ENCODE results near the gene ANXA11. TPM values are rescaled to one million over a fixed set of nuclear protein-coding genes. Genes with fewer than 3 reads are reported as not detected.
A peak's percentile ranks its signal among the peaks of the same experiment; 100 is the strongest.

ANXA11 gene
- total and polyA plus RNA-seq, 12 donors = 39.0 to 249 (median 73.2) TPM

DNA sequence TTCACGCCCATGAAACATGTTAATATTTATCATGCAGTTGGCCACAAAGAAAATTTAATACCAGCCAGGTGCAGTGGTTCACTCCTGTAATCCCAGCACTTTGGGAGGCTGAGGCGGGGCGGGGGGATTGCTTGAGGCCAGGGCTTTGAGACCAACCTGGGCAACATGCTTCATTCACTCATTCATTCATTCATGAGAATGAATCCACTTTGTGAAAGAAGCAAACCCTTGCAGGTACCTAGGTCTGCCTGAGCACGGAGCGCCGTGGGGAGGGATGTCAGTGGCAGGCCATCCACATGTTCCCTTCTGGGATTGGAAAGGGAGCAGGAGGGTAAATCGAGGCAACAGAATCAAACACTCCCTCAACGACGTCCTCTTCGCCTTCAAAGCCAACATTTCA lies 4.7 kb downstream of the ANXA11 start:
- Histone ChIP-seq H3K9me3 (replicated peaks in 1 of 3) (no peaks in the 10 kb centered on the region), H3K36me3 (replicated peaks in 1 of 2) (no peaks in the 10 kb centered on the region), H3K4me1 (replicated peaks in 1 of 2) (peaks cover 9 to 42% of the 10 kb centered on the region in 2 donors), H3K27me3 (no peaks in the 10 kb centered on the region), H3K27ac (peak overlapping the region in 4 of 5 donors; percentile 31 to 77 (median 59)), H3K4me3 (no peak overlapping the region)
- WGBS, 4 donors = 87 to 96% (median 93%) methylated on average over 10 of the region's 10 CpGs
- intact Hi-C loops (cut with DNase I) = loop anchor here in 1 of 2 donors (5.0 kb wide), 2 partner anchors 43 to 57 kb away; no protein-coding TSS in a partner anchor
- no peak for DNase-seq
- no peak for TF ChIP-seq CTCF (IDR thresholded peaks at IDR 0.05)
- no peak for TF ChIP-seq POLR2A (IDR thresholded peaks at IDR 0.05)

GRCh38 chr10:80200259-80200658 lies 5.1 kb downstream of the ANXA11 start:
- intact Hi-C loops (cut with DNase I) = loop anchor here in 1 of 2 donors (5.0 kb wide), 2 partner anchors 43 to 57 kb away; no protein-coding TSS in a partner anchor
- TF ChIP-seq CTCF (IDR thresholded peaks at IDR 0.05) (no peak), POLR2A (IDR thresholded peaks at IDR 0.05) (no peak)
- 64 to 81% (median 75%) methylated on average over 1 of the region's 1 CpG for WGBS, 4 donors
- H3K4me1 ChIP-seq (replicated peaks in 1 of 2) = peaks cover 9 to 43% of the 10 kb centered on the region in 2 donors
- peak overlapping the region; percentile 31 to 77 (median 49) for H3K27ac ChIP-seq
- no peaks in the 10 kb centered on the region for H3K36me3 ChIP-seq (replicated peaks in 1 of 2)
- no peaks in the 10 kb centered on the region for H3K9me3 ChIP-seq (replicated peaks in 1 of 3)
- no peak for DNase-seq
- H3K4me3 ChIP-seq = no peak overlapping the region
- no peaks in the 10 kb centered on the region for H3K27me3 ChIP-seq

- TF ChIP-seq CTCF (IDR thresholded peaks at IDR 0.05) (peak in 4 of 6 experiments; percentile 12 to 43 (median 36)), POLR2A (IDR thresholded peaks at IDR 0.05) (peak in 1 of 2 donors; percentile 26)
- WGBS, 4 donors = 38 to 51% (median 44%) methylated on average over 8 of the region's 8 CpGs
- Histone ChIP-seq H3K27ac (peak overlapping the region; percentile 35 to 77 (median 49)), H3K36me3 (replicated peaks in 1 of 2) (no peaks in the 10 kb centered on the region), H3K27me3 (no peaks in the 10 kb centered on the region), H3K4me3 (peak overlapping the region in 1 of 4 donors; percentile 21), H3K9me3 (replicated peaks in 1 of 3) (no peaks in the 10 kb centered on the region), H3K4me1 (replicated peaks in 1 of 2) (peaks cover 9 to 48% of the 10 kb centered on the region in 2 donors)
- peak in 6 of 7 donors; percentile 36 to 75 (median 50) for DNase-seq
- intact Hi-C loops (cut with DNase I) = loop anchor here in 1 of 2 donors (5.0 kb wide), 2 partner anchors 43 to 57 kb away; no protein-coding TSS in a partner anchor
Measured at GRCh38 chr10:80199828-80200227, 5.5 kb downstream of the ANXA11 start.

GRCh38 chr10:80197972-80198916 lies 7.1 kb downstream of the ANXA11 start:
- no peak overlapping the region for H3K4me3 ChIP-seq
- no peaks in the 10 kb centered on the region for H3K36me3 ChIP-seq (replicated peaks in 1 of 2)
- no peaks in the 10 kb centered on the region for H3K27me3 ChIP-seq
- intact Hi-C loops (cut with DNase I) = no loop called here
- peak overlapping the region in 1 of 5 donors; percentile 45 for H3K27ac ChIP-seq
- no peaks in the 10 kb centered on the region for H3K9me3 ChIP-seq (replicated peaks in 1 of 3)
- 76 to 84% (median 80%) methylated on average over 13 to 14 of the region's 14 CpGs for WGBS, 4 donors
- no peak for DNase-seq
- TF ChIP-seq POLR2A (IDR thresholded peaks at IDR 0.05) (no peak), CTCF (IDR thresholded peaks at IDR 0.05) (no peak)
- H3K4me1 ChIP-seq (replicated peaks in 1 of 2) = peaks cover 4 to 40% of the 10 kb centered on the region in 2 donors
